Inflammatory macrophage treated with lipopolysaccharide for 1 hour (primary cell): Measurements from ENCODE around the gene MAPKBP1.

ENCODE experiments used
- DNase-seq, 2 donors: peaks; one replicate each; pipeline ENCODE4 v3.0.0-alpha.2; 2020 to 2022

Gene MAPKBP1

GRCh38 chr15:41871175-41871905, 97.1 kb downstream of the MAPKBP1 start:
- no peak for DNase-seq

GRCh38 chr15:41872166-41872747, 98.0 kb downstream of the MAPKBP1 start:
- DNase-seq: no peak

- DNase-seq: no peak
Measured at GRCh38 chr15:41873711-41874110, 99.4 kb downstream of the MAPKBP1 start.

GRCh38 chr15:41874736-41875135, 100.5 kb downstream of the MAPKBP1 start:
- DNase-seq: no peak

- no peak for DNase-seq
Measured at GRCh38 chr15:41876007-41876406, 101.7 kb downstream of the MAPKBP1 start.

- DNase-seq: no peak
Measured at GRCh38 chr15:41876689-41877088, 102.4 kb downstream of the MAPKBP1 start.
